Measurements from ENCODE around the gene PAPPA. TPM values are rescaled to one million over a fixed set of nuclear protein-coding genes. Genes with fewer than 3 reads are reported as not detected.

PAPPA gene
- total RNA-seq, 4 donors from 2014 or later, result 0.53 to 2.3 (median 1.4) TPM

- DNase-seq (ENCODE audit: low spot score in 2 of 2), result no peak
- Histone ChIP-seq H3K27ac (no peak overlapping the region), H3K36me3 (no peaks in the 10 kb centered on the region), H3K4me3 (no peak overlapping the region), H3K4me1 (no peaks in the 10 kb centered on the region), H3K9me3 (no peaks in the 10 kb centered on the region), H3K27me3 (no peaks in the 10 kb centered on the region)
- TF ChIP-seq POLR2A (IDR thresholded peaks at IDR 0.05), result no peak
- no peak for TF ChIP-seq CTCF (IDR thresholded peaks at IDR 0.05)
- TF ChIP-seq POLR2AphosphoS5 (IDR thresholded peaks at IDR 0.05), result no peak
- no peak for TF ChIP-seq EP300 (IDR thresholded peaks at IDR 0.05)
- 67% methylated on average over 2 of the region's 2 CpGs for WGBS
These were observed 252.9 kb downstream of the PAPPA start for GRCh38 chr9:116406469-116406868.

GRCh38 chr9:116409129-116409528 is 255.5 kb downstream of the PAPPA start:
- no peak overlapping the region for H3K4me3 ChIP-seq
- no peak overlapping the region for H3K27ac ChIP-seq

DNA sequence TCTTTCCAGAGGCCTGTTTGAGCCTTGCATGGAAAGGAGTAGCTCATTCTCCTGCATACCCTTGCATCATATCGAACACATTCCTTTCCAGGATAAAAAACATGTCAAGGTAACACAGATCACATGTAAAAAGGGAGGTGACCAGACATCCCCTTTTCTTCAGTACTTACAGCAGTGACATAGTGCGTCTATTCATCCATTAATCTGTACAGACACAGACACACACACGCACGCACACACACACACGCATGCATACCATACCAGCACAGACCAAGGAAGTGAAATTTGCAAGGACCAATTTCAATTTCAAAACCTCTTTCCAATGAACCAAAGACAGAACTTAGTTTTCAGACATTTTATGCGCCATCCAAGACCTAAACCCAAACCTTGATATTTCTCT is 256.0 kb downstream of the PAPPA start:
- WGBS, result 66% methylated on average over 6 of the region's 6 CpGs
- no peak overlapping the region for H3K27ac ChIP-seq
- no peak overlapping the region for H3K4me3 ChIP-seq
- no peaks in the 10 kb centered on the region for H3K9me3 ChIP-seq
- no peak for DNase-seq (ENCODE audit: low spot score in 2 of 2)
- no peaks in the 10 kb centered on the region for H3K4me1 ChIP-seq
- no peak for TF ChIP-seq EP300 (IDR thresholded peaks at IDR 0.05)
- no peaks in the 10 kb centered on the region for H3K27me3 ChIP-seq
- H3K36me3 ChIP-seq, result no peaks in the 10 kb centered on the region

More at GRCh38 chr9:116409129-116409528, 255.5 kb downstream of the PAPPA start:
- H3K36me3 ChIP-seq, result no peaks in the 10 kb centered on the region
- no peaks in the 10 kb centered on the region for H3K4me1 ChIP-seq
- H3K9me3 ChIP-seq, result no peaks in the 10 kb centered on the region
- TF ChIP-seq EP300 (IDR thresholded peaks at IDR 0.05), result no peak
- TF ChIP-seq POLR2AphosphoS5 (IDR thresholded peaks at IDR 0.05), result no peak
- no peak for TF ChIP-seq POLR2A (IDR thresholded peaks at IDR 0.05)
- no peak for TF ChIP-seq CTCF (IDR thresholded peaks at IDR 0.05)
- H3K27me3 ChIP-seq, result no peaks in the 10 kb centered on the region
- 84% methylated on average over 2 of the region's 2 CpGs for WGBS
- no peak for DNase-seq (ENCODE audit: low spot score in 2 of 2)

DNA sequence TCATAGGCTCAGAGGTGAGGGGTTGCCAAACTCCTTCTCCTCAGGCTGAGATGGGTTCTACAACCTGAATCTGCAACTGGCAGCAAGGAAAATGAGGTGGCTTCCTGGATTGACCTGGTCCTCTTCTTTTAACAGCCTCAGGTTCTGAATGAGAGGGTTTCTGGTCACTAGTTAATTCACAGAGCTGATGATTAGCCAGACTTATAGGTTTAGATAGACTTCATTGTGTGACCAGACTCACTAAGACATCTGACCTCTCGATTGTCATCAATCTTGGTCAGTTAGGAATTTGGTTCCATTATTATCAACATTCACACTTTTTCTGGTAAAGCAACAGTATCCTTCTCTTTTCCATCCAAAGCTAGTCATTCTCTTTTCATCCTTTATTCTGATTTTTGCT is 257.9 kb downstream of the PAPPA start:
- Histone ChIP-seq H3K9me3 (no peaks in the 10 kb centered on the region), H3K36me3 (no peaks in the 10 kb centered on the region), H3K27ac (no peak overlapping the region), H3K27me3 (no peaks in the 10 kb centered on the region), H3K4me3 (no peak overlapping the region), H3K4me1 (no peaks in the 10 kb centered on the region)
- DNase-seq (ENCODE audit: low spot score in 2 of 2), result no peak
- 89% methylated on average over 1 of the region's 1 CpG for WGBS
- TF ChIP-seq CTCF (IDR thresholded peaks at IDR 0.05) (no peak), POLR2AphosphoS5 (IDR thresholded peaks at IDR 0.05) (no peak), EP300 (IDR thresholded peaks at IDR 0.05) (no peak), POLR2A (IDR thresholded peaks at IDR 0.05) (no peak)

DNA sequence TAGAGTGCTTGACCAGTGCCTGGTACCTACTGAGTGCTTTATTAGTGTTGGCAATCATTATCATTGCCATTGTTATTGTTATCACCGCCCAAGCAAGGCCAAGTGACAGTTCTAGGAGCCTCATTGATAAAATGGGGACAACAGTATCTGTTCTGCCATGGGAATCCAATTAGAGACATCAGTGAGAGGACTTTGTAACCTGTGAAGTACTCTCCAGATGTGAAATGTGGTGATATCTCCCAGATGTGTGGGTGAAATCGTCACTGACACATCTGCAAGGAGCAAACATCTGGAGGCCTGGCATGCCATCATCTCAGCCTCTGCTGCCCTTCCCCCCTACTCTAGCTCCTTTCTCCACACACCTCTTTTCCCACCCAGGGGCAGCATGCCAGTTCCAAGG is 260.8 kb downstream of the PAPPA start:
- DNase-seq (ENCODE audit: low spot score in 2 of 2), result no peak
- TF ChIP-seq CTCF (IDR thresholded peaks at IDR 0.05) (no peak), POLR2A (IDR thresholded peaks at IDR 0.05) (no peak), POLR2AphosphoS5 (IDR thresholded peaks at IDR 0.05) (no peak), EP300 (IDR thresholded peaks at IDR 0.05) (no peak)
- H3K4me1 ChIP-seq, result no peaks in the 10 kb centered on the region
- H3K27me3 ChIP-seq, result no peaks in the 10 kb centered on the region
- no peaks in the 10 kb centered on the region for H3K36me3 ChIP-seq
- no peak overlapping the region for H3K4me3 ChIP-seq
- no peaks in the 10 kb centered on the region for H3K9me3 ChIP-seq
- WGBS, result 88% methylated on average over 2 of the region's 2 CpGs
- H3K27ac ChIP-seq, result no peak overlapping the region

DNA sequence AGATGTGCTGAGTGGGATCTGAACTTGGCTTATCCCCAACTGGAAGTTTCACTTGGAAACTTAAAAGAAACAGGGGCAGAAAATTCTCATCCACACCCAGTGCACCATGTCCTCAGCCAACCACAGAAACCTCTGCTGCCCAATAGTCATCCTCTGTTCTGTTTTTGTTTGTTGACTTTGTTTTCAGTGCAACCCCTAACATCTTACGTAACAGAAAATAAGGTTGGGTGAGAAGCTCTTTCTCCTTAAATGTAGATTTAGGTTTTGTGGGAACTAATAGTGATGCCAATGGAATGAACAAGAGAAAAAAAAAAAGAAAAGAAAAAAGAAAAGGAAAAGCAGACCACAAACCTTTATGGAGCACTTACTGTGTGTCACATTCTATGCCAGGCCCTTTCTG is 262.8 kb downstream of the PAPPA start:
- Histone ChIP-seq H3K36me3 (no peaks in the 10 kb centered on the region), H3K4me1 (no peaks in the 10 kb centered on the region), H3K27me3 (no peaks in the 10 kb centered on the region), H3K9me3 (no peaks in the 10 kb centered on the region), H3K27ac (no peak overlapping the region), H3K4me3 (no peak overlapping the region)
- WGBS, result 74% methylated on average over 1 of the region's 1 CpG
- DNase-seq (ENCODE audit: low spot score in 2 of 2), result no peak
- no peak for TF ChIP-seq CTCF (IDR thresholded peaks at IDR 0.05)
- TF ChIP-seq POLR2A (IDR thresholded peaks at IDR 0.05), result no peak
- no peak for TF ChIP-seq EP300 (IDR thresholded peaks at IDR 0.05)
- TF ChIP-seq POLR2AphosphoS5 (IDR thresholded peaks at IDR 0.05), result no peak

Measured in suprapubic skin (tissue), 4 donors.